Activated CD4-positive, alpha-beta T cell treated with anti-CD3 and anti-CD28 coated beads, Interleukin-2, amount 10 ng/mL, durations not matched to agents 24 days and 14 days (primary cell): ENCODE data around the gene NME8. TPM values are rescaled to one million over a fixed set of nuclear protein-coding genes. Genes with fewer than 3 reads are reported as not detected.
"Not testable (repeated sequence)": the region's sequence is repeated elsewhere in the genome, so short reads cannot be mapped to it uniquely, and the experiment has no call there.

Source experiments
- DNase-seq: peaks from one replicate; pipeline ENCODE4 v3.0.0; 2022
- H3K27ac Mint-ChIP-seq: one replicate; pipeline ENCODE4 v1.8.0; 2022; ENCODE audit warnings: mild to moderate bottlenecking, mixed read lengths
- H3K27me3 Mint-ChIP-seq: one replicate; pipeline ENCODE4 v1.8.0; 2022; ENCODE audit warnings: mixed read lengths
- H3K36me3 Mint-ChIP-seq: one replicate; pipeline ENCODE4 v1.8.0; 2022; ENCODE audit warnings: low read depth, mild to moderate bottlenecking, mixed read lengths
- H3K4me1 Mint-ChIP-seq: one replicate; pipeline ENCODE4 v1.8.0; 2021; ENCODE audit warnings: mixed read lengths
- H3K4me3 Mint-ChIP-seq: one replicate; pipeline ENCODE4 v1.8.0; 2022; ENCODE audit warnings: mild to moderate bottlenecking, moderate library complexity, mixed read lengths
- H3K9me3 Mint-ChIP-seq: one replicate; pipeline ENCODE4 v1.8.0; 2021; ENCODE audit warnings: mixed read lengths
- intact Hi-C: fragments of 100-400 bp; cut with micrococcal nuclease; formaldehyde crosslinking; loops from one replicate; pipeline ENCODE4 v1.15.1; 2023
- total RNA-seq: library from RNA; stranded (reverse); gene quantifications from 2 replicates; pipeline ENCODE4 v1.2.3, GENCODE V29; 2022

NME8 gene
- total RNA-seq, result not detected in 2 replicates

GRCh38 chr7:37848297-37848696, at the start of gene NME8:
NME8 (plus strand) TSS chr7:37848597; CDS start chr7:37850267, 1,670 bp downstream.
- peaks cover 5% of the 10 kb centered on the region for H3K27me3 Mint-ChIP-seq
- no peak for DNase-seq
- no peak within 1 kb of the TSS for H3K27ac Mint-ChIP-seq
- H3K4me1 Mint-ChIP-seq, result no peaks in the 10 kb centered on the region
- no peaks in the 10 kb centered on the region for H3K9me3 Mint-ChIP-seq
- H3K36me3 Mint-ChIP-seq, result no peaks in the 10 kb centered on the region
- intact Hi-C loops, result no loop called here
- no peak within 1 kb of the TSS for H3K4me3 Mint-ChIP-seq

- intact Hi-C loops, result no loop called here
- peaks cover 9% of the 10 kb centered on the region for H3K27me3 Mint-ChIP-seq
- H3K9me3 Mint-ChIP-seq, result no peaks in the 10 kb centered on the region
Observed at GRCh38 chr7:37806152-37806551, 42.2 kb upstream of the NME8 start.

GRCh38 chr7:37812161-37812580, 36.2 kb upstream of the NME8 start:
- H3K27me3 Mint-ChIP-seq, H3K27ac Mint-ChIP-seq, H3K36me3 Mint-ChIP-seq, DNase-seq, intact Hi-C loops, H3K4me1 Mint-ChIP-seq, H3K9me3 Mint-ChIP-seq, H3K4me3 Mint-ChIP-seq: not testable (repeated sequence)

More at GRCh38 chr7:37806152-37806551, 42.2 kb upstream of the NME8 start:
- no peaks in the 10 kb centered on the region for H3K36me3 Mint-ChIP-seq
- DNase-seq, result no peak
- no peak overlapping the region for H3K27ac Mint-ChIP-seq
- no peaks in the 10 kb centered on the region for H3K4me1 Mint-ChIP-seq
- H3K4me3 Mint-ChIP-seq, result no peak overlapping the region

- Mint-ChIP-seq H3K36me3 (no peaks in the 10 kb centered on the region), H3K27me3 (peaks cover 11% of the 10 kb centered on the region), H3K4me3 (no peak overlapping the region), H3K27ac (no peak overlapping the region), H3K9me3 (no peaks in the 10 kb centered on the region), H3K4me1 (peaks cover 9% of the 10 kb centered on the region)
- no peak for DNase-seq
- intact Hi-C loops, result no loop called here
Observed at GRCh38 chr7:37815671-37816371, 32.6 kb upstream of the NME8 start.

- H3K9me3 Mint-ChIP-seq, result no peaks in the 10 kb centered on the region
- H3K4me3 Mint-ChIP-seq, result no peak overlapping the region
- H3K27me3 Mint-ChIP-seq, result peaks cover 9% of the 10 kb centered on the region
- H3K4me1 Mint-ChIP-seq, result peaks cover 3% of the 10 kb centered on the region
- intact Hi-C loops, result no loop called here
- H3K27ac Mint-ChIP-seq, result no peak overlapping the region
- DNase-seq, result no peak
- H3K36me3 Mint-ChIP-seq, result no peaks in the 10 kb centered on the region
Observed at GRCh38 chr7:37816922-37817590, 31.3 kb upstream of the NME8 start.

- no peaks in the 10 kb centered on the region for H3K4me1 Mint-ChIP-seq
- no peak for DNase-seq
- H3K9me3 Mint-ChIP-seq, result no peaks in the 10 kb centered on the region
- no peak overlapping the region for H3K4me3 Mint-ChIP-seq
- H3K27me3 Mint-ChIP-seq, result peaks cover 11% of the 10 kb centered on the region
- no peaks in the 10 kb centered on the region for H3K36me3 Mint-ChIP-seq
- H3K27ac Mint-ChIP-seq, result no peak overlapping the region
- intact Hi-C loops, result no loop called here
Observed at GRCh38 chr7:37817591-37817960, 30.8 kb upstream of the NME8 start.

GRCh38 chr7:37817996-37818720, 30.2 kb upstream of the NME8 start:
- Mint-ChIP-seq H3K27ac (no peak overlapping the region), H3K27me3 (peaks cover 15% of the 10 kb centered on the region), H3K36me3 (no peaks in the 10 kb centered on the region), H3K9me3 (no peaks in the 10 kb centered on the region), H3K4me1 (no peaks in the 10 kb centered on the region), H3K4me3 (no peak overlapping the region)
- DNase-seq, result no peak
- intact Hi-C loops, result no loop called here

GRCh38 chr7:37820708-37821468, 27.5 kb upstream of the NME8 start:
- no peak for DNase-seq
- Mint-ChIP-seq H3K27me3 (peaks cover 18% of the 10 kb centered on the region), H3K27ac (no peak overlapping the region), H3K9me3 (no peaks in the 10 kb centered on the region), H3K36me3 (no peaks in the 10 kb centered on the region), H3K4me1 (peaks cover 7% of the 10 kb centered on the region), H3K4me3 (no peak overlapping the region)
- intact Hi-C loops, result loop anchor here (5.0 kb wide), 1 partner anchor 34 kb away; no protein-coding TSS in a partner anchor

- Mint-ChIP-seq H3K4me1 (peaks cover 12% of the 10 kb centered on the region), H3K4me3 (no peak overlapping the region), H3K27ac (no peak overlapping the region)
Observed at GRCh38 chr7:37822946-37823345, 25.5 kb upstream of the NME8 start.

GRCh38 chr7:37823557-37823956, 24.8 kb upstream of the NME8 start:
- Mint-ChIP-seq H3K4me1 (peaks cover 12% of the 10 kb centered on the region), H3K27me3 (peaks cover 20% of the 10 kb centered on the region), H3K27ac (no peak overlapping the region), H3K36me3 (no peaks in the 10 kb centered on the region), H3K9me3 (no peaks in the 10 kb centered on the region), H3K4me3 (no peak overlapping the region)
- no peak for DNase-seq
- intact Hi-C loops, result loop anchor here (5.0 kb wide), 1 partner anchor 36 kb away; no protein-coding TSS in a partner anchor

More at GRCh38 chr7:37822946-37823345, 25.5 kb upstream of the NME8 start:
- Mint-ChIP-seq H3K27me3 (peaks cover 20% of the 10 kb centered on the region), H3K9me3 (no peaks in the 10 kb centered on the region), H3K36me3 (no peaks in the 10 kb centered on the region)
- intact Hi-C loops, result loop anchor here (5.0 kb wide), 1 partner anchor 36 kb away; no protein-coding TSS in a partner anchor
- no peak for DNase-seq

GRCh38 chr7:37825038-37825437, 23.4 kb upstream of the NME8 start:
- intact Hi-C loops, result no loop called here
- H3K27ac Mint-ChIP-seq, result no peak overlapping the region
- H3K36me3 Mint-ChIP-seq, result no peaks in the 10 kb centered on the region
- H3K4me1 Mint-ChIP-seq, result peaks cover 12% of the 10 kb centered on the region
- H3K27me3 Mint-ChIP-seq, result peaks cover 18% of the 10 kb centered on the region
- H3K9me3 Mint-ChIP-seq, result no peaks in the 10 kb centered on the region
- H3K4me3 Mint-ChIP-seq, result no peak overlapping the region
- DNase-seq, result no peak

- DNase-seq, result no peak
- intact Hi-C loops, result no loop called here
- H3K27me3 Mint-ChIP-seq, result peaks cover 13% of the 10 kb centered on the region
- peaks cover 12% of the 10 kb centered on the region for H3K4me1 Mint-ChIP-seq
- no peak overlapping the region for H3K4me3 Mint-ChIP-seq
- no peaks in the 10 kb centered on the region for H3K36me3 Mint-ChIP-seq
- no peak overlapping the region for H3K27ac Mint-ChIP-seq
- H3K9me3 Mint-ChIP-seq, result no peaks in the 10 kb centered on the region
Observed at GRCh38 chr7:37826825-37827224, 21.6 kb upstream of the NME8 start.

- H3K4me3 Mint-ChIP-seq, result no peak overlapping the region
- H3K36me3 Mint-ChIP-seq, result no peaks in the 10 kb centered on the region
- H3K9me3 Mint-ChIP-seq, result no peaks in the 10 kb centered on the region
- no peak for DNase-seq
- no peak overlapping the region for H3K27ac Mint-ChIP-seq
- H3K4me1 Mint-ChIP-seq, result peaks cover 9% of the 10 kb centered on the region
- peaks cover 20% of the 10 kb centered on the region for H3K27me3 Mint-ChIP-seq
- intact Hi-C loops, result loop anchor here (10.0 kb wide), 1 partner anchor 286 kb away; no protein-coding TSS in a partner anchor
Observed at GRCh38 chr7:37831244-37831643, 17.2 kb upstream of the NME8 start.
